Mucosa of stomach (tissue), 1 donor: ENCODE measurements around the gene TBC1D2B.
"Not testable (repeated sequence)": the region's sequence is repeated elsewhere in the genome, so short reads cannot be mapped to it uniquely, and the experiment has no call there.

ENCODE experiments used
- H3K27me3 ChIP-seq: one replicate; pipeline ENCODE4 v1.7.0; 2013; ENCODE audit warnings: mild to moderate bottlenecking, low read length; ENCODE audit not compliant: control insufficient read depth, insufficient read depth
- H3K36me3 ChIP-seq: one replicate; pipeline ENCODE4 v1.7.0; 2013; ENCODE audit warnings: low read length; ENCODE audit not compliant: control insufficient read depth, insufficient read depth
- H3K4me1 ChIP-seq: one replicate; pipeline ENCODE4 v1.7.0; 2013; ENCODE audit warnings: mild to moderate bottlenecking, low read length; ENCODE audit not compliant: control insufficient read depth, insufficient read depth
- H3K4me3 ChIP-seq: one replicate; pipeline ENCODE4 v1.7.0; 2013; ENCODE audit warnings: low read length
- H3K9ac ChIP-seq: one replicate; pipeline ENCODE4 v1.7.0; 2013; ENCODE audit warnings: mild to moderate bottlenecking, low read length, moderate library complexity
- H3K9me3 ChIP-seq: one replicate; pipeline ENCODE4 v1.7.0; 2013; ENCODE audit warnings: mild to moderate bottlenecking, low read length, moderate library complexity; ENCODE audit not compliant: control insufficient read depth
- donor health status: Pancreatic carcinoma.

Gene TBC1D2B

GRCh38 chr15:77983708-77984445, 93.6 kb downstream of the TBC1D2B start:
- H3K9me3 ChIP-seq = no peaks in the 10 kb centered on the region
- no peak overlapping the region for H3K9ac ChIP-seq
- H3K4me1 ChIP-seq = peaks cover 19% of the 10 kb centered on the region
- no peak overlapping the region for H3K4me3 ChIP-seq
- H3K36me3 ChIP-seq = no peaks in the 10 kb centered on the region
- peaks cover 10% of the 10 kb centered on the region for H3K27me3 ChIP-seq

GRCh38 chr15:77983091-77983707, 94.3 kb downstream of the TBC1D2B start:
- Histone ChIP-seq H3K9me3 (no peaks in the 10 kb centered on the region), H3K9ac (no peak overlapping the region), H3K4me3 (no peak overlapping the region), H3K27me3 (peaks cover 10% of the 10 kb centered on the region), H3K36me3 (no peaks in the 10 kb centered on the region), H3K4me1 (peaks cover 16% of the 10 kb centered on the region)

- H3K4me3 ChIP-seq = no peak overlapping the region
- peaks cover 6% of the 10 kb centered on the region for H3K4me1 ChIP-seq
- H3K36me3 ChIP-seq = no peaks in the 10 kb centered on the region
- no peak overlapping the region for H3K9ac ChIP-seq
- H3K9me3 ChIP-seq = no peaks in the 10 kb centered on the region
- peaks cover 10% of the 10 kb centered on the region for H3K27me3 ChIP-seq
Observed at GRCh38 chr15:77982127-77982490, 95.4 kb downstream of the TBC1D2B start.

- Histone ChIP-seq H3K36me3 (no peaks in the 10 kb centered on the region), H3K9ac (no peak overlapping the region), H3K4me1 (peaks cover 6% of the 10 kb centered on the region), H3K27me3 (peaks cover 10% of the 10 kb centered on the region), H3K4me3 (no peak overlapping the region), H3K9me3 (no peaks in the 10 kb centered on the region)
Observed at GRCh38 chr15:77981281-77982126, 96.0 kb downstream of the TBC1D2B start.

- not testable (repeated sequence) for H3K27me3 ChIP-seq, H3K9ac ChIP-seq, H3K36me3 ChIP-seq, H3K9me3 ChIP-seq, H3K4me3 ChIP-seq, H3K4me1 ChIP-seq
Observed at GRCh38 chr15:77980674-77981073, 96.8 kb downstream of the TBC1D2B start.

- no peaks in the 10 kb centered on the region for H3K36me3 ChIP-seq
- H3K4me1 ChIP-seq = peaks cover 6% of the 10 kb centered on the region
- H3K4me3 ChIP-seq = no peak overlapping the region
- no peak overlapping the region for H3K9ac ChIP-seq
- H3K9me3 ChIP-seq = no peaks in the 10 kb centered on the region
- peaks cover 5% of the 10 kb centered on the region for H3K27me3 ChIP-seq
Observed at GRCh38 chr15:77980098-77980497, 97.4 kb downstream of the TBC1D2B start.

- H3K9ac ChIP-seq, H3K4me3 ChIP-seq, H3K9me3 ChIP-seq: not testable (repeated sequence)
Observed at GRCh38 chr15:77979157-77979556, 98.4 kb downstream of the TBC1D2B start.

GRCh38 chr15:77978759-77979145, 98.8 kb downstream of the TBC1D2B start:
- H3K9ac ChIP-seq, H3K27me3 ChIP-seq, H3K9me3 ChIP-seq, H3K36me3 ChIP-seq, H3K4me3 ChIP-seq: not testable (repeated sequence)
- peaks cover 12% of the 10 kb centered on the region for H3K4me1 ChIP-seq

More at GRCh38 chr15:77979157-77979556, 98.4 kb downstream of the TBC1D2B start:
- not testable (repeated sequence) for H3K27me3 ChIP-seq, H3K36me3 ChIP-seq
- H3K4me1 ChIP-seq = peaks cover 12% of the 10 kb centered on the region

- not testable (repeated sequence) for H3K27me3 ChIP-seq, H3K36me3 ChIP-seq, H3K4me3 ChIP-seq, H3K9me3 ChIP-seq, H3K9ac ChIP-seq
- H3K4me1 ChIP-seq = peaks cover 12% of the 10 kb centered on the region
Observed at GRCh38 chr15:77977903-77978758, 99.4 kb downstream of the TBC1D2B start.

- H3K9ac ChIP-seq, H3K9me3 ChIP-seq, H3K27me3 ChIP-seq, H3K4me3 ChIP-seq, H3K36me3 ChIP-seq: not testable (repeated sequence)
- peaks cover 12% of the 10 kb centered on the region for H3K4me1 ChIP-seq
Observed at GRCh38 chr15:77976760-77977525, 100.6 kb downstream of the TBC1D2B start.

- H3K27me3 ChIP-seq, H3K4me3 ChIP-seq: not testable (repeated sequence)
- H3K4me1 ChIP-seq = peaks cover 12% of the 10 kb centered on the region
Observed at GRCh38 chr15:77976095-77976450, 101.4 kb downstream of the TBC1D2B start.

More at GRCh38 chr15:77976095-77976450, 101.4 kb downstream of the TBC1D2B start:
- H3K36me3 ChIP-seq, H3K9ac ChIP-seq, H3K9me3 ChIP-seq: not testable (repeated sequence)
